GM19023 (cell line): Measurements from ENCODE around the gene FGF4.

Experiments used
- ATAC-seq: cut with Tn5 transposase; IDR thresholded peaks from one replicate; pipeline ENCODE4 v1.9.1; 2021; ENCODE audit warnings: mild to moderate bottlenecking, moderate library complexity; ENCODE audit not compliant: unreplicated experiment

FGF4 gene

GRCh38 chr11:69775163-69775755, at the start of gene FGF4:
Gene FGF4 (minus strand): TSS chr11:69775341. CDS start chr11:69775084, 257 bp downstream.
- ATAC-seq: no peak

DNA sequence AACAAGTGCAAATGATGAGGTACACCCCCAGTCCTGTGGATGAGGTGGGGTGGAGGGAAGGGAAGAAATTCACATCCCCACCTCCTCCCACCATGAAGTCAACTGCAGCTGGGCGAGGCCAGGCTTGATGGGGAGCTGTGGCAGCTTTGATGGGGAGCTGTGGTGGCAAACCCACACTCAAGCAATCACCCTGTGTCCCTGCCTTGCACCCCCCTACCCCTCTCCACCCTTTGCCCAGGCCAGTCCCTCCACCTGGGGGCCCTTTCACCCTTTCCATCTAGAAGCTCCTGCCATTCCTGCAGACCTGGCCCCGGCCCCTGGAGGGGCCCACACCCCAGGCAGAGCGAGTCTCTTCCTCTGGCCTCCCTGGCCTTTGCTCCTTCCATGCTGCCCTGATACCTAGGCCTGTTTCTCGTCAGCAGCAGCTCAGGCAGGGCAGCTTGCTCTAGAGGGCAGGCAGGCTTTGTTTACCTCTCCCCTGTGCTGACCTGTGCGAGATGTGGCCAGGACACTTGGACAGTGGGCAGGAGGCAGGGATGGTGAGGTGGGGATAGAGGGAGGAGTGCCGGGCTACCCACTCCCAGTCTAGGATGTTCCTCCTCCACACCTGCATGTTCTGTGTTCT, 48.6 kb upstream of the FGF4 start:
- no peak for ATAC-seq

GRCh38 chr11:69822676-69823494, 47.7 kb upstream of the FGF4 start:
- ATAC-seq: no peak

DNA sequence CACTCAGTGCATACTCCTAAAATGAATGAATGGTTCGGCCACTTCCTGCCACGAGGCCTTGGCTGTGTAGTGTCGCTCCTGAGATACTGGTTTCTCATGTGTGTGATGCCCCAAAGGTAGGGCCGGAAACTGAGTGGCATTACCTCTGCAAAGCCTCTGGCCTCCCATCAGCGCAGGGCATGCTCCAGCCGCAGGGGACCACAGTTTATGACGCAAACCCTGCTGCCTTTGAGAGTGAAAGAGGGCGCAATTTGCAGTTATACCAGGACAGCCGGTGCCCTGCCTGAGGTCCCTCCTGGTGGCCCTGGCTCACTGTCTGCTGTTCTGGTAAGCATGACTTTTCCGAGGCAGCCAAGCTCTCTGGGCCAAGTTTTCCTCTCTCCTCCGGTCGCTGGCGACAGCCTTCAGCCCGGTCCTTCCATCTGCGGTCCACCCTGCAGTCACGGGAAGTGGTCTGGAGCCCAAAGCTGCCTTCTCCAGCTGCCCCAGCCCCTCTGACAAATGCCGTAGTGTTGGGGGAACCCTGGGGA, 46.4 kb upstream of the FGF4 start:
- no peak for ATAC-seq

DNA sequence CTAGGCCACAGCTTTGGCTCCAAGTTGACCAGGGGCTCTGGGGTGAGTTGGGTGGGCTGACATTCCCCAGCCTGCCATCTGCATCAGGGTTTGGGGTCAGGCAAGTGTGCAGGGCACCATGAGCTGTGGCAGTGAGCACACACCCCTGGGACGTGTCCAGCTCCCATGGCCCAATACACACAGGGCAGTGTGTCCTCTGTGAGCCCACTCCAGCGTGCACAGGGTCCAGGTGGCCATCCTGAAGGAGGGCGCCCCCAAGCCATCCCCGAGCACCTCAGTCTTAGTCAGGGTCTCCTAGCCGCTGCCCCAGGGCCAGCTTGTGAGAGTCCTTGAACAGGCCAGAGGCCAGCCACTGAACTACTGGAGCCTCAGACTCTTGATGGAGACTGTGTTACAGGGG, 45.3 kb upstream of the FGF4 start:
- ATAC-seq: no peak

- no peak for ATAC-seq
These were observed 44.5 kb upstream of the FGF4 start for GRCh38 chr11:69819541-69820070.

GRCh38 chr11:69818603-69819441, 43.7 kb upstream of the FGF4 start, which contains the start of gene FGF3:
Gene FGF3 (minus strand): TSS chr11:69819416. CDS start chr11:69818933, 483 bp downstream.
- no peak for ATAC-seq

GRCh38 chr11:69818231-69818602, 43.1 kb upstream of the FGF4 start:
- ATAC-seq: no peak

DNA sequence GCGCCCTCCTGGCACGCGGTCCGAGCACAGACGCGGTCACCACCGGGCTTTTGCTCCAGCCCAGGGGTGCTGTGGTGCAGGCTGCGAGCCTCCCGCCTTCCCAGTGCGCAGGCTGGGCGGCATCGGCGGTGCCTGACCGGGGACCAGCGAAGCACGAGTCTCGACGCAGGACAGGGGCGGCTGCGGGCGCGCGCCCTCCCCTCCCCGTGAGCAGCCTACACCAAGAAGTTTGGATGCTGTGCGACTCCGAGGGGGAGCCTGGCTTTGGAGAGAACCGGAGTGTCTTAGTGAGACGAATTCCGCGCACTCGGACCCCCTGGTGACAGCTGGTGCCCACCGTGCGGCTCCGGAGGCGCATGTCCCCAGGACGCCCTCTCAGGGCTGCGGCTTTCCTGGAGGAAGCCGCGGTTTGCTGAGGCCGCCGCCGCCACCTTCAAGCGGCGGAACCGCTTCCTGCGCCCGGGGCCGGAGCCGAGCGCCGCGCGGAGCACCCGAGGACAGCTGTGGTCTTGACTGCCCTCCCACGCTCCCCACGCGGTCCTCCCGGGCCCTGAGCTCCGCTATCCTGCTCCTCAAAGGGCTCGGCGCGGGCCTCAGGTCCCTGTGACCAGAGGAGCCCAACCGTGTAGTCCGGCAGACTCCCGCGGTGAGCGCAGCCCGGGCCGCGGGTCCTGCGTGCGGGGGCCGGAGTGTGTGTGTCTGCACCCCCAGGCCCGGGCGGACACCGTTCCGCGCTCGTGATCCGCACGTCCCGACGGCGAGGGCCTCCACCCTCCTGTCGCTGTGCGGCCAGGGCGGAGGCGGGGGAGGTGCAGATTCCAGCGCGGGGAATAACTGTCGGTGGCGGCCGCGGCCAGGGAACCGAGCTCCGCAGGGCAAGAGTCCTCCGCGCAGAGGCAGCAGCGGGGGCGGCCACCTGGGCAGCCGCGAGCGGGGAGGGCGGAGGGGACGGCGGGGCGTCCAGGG, 42.4 kb upstream of the FGF4 start:
- no peak for ATAC-seq

DNA sequence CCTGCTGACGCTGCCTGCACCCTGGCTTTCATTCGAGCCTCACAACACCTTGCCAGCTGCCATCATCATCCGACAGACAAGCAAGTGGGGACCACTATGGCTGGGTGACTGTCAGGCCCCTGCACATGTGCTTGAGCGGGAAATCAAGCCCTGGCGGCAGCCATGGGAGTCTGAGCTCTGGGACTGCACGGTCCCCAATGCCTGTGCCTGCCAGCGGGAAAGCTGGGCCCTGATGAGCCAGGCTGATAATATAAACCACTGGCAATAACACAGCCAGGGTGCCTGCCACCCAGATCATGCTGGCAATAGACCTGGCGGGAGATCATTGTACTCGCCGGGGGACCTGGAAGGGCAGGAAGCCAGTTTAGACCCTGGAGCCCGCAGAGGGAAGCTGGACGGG, 41.5 kb upstream of the FGF4 start:
- no peak for ATAC-seq

DNA sequence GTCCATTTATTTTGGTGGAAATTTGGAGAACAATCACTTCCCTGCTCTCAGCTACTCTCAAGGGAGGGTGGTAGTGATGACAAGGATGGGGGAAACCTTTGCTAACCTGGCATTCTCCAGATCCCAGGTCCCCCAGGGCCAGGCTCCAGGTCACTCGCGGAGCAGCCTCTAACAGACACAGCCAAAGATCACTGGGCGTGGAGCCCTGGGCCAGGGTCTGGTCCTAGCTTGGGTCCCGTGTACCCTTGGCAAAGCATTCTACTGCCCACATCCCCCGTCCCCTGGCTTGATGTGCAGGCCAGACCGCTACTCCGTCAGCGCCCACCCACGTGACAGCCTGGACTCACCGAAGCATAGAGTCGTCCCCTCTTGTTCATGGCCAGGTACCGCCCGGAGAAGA, 40.8 kb upstream of the FGF4 start:
- ATAC-seq: no peak

DNA sequence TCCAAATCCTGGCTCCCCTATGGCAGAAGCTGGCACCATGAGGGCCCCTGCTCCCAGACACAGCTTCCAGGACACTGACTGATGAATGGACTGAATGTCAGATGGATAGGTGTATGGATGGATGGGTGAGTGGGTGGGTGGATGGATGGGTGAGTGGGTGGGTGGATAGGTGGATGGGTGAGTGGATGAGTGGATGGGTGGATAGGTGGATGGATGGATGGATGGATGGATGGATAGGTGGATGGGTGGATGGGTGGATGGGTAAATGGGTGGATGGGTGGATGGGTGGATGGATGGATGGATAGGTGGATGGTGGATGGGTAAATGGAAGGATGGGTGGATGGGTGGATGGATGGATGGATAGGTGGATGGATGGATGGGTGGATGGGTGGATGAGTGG, 39.8 kb upstream of the FGF4 start:
- no peak for ATAC-seq

DNA sequence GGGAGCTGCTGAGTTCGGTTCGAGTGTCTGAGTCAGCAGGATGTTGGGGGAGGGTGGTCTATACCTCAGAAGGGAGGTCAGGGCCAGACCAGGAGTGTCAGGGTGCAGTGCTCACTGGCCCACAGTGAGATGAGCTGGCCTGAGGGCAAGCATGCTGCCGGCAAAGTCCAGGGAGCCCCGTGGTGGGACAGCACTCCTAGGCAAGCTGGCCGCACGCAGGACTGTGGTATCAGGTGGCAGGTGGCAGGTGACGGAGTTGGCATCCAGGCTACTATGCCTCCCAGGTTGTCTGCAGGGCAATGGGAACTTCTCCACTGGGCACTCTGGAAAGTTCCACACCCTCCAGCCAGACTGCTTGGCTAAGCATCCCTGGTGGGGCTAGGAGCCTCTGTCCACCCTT, 39.3 kb upstream of the FGF4 start:
- no peak for ATAC-seq

- ATAC-seq: no peak
These were observed 38.7 kb upstream of the FGF4 start for GRCh38 chr11:69813839-69814238.

GRCh38 chr11:69812946-69813345, 37.8 kb upstream of the FGF4 start:
- ATAC-seq: no peak

DNA sequence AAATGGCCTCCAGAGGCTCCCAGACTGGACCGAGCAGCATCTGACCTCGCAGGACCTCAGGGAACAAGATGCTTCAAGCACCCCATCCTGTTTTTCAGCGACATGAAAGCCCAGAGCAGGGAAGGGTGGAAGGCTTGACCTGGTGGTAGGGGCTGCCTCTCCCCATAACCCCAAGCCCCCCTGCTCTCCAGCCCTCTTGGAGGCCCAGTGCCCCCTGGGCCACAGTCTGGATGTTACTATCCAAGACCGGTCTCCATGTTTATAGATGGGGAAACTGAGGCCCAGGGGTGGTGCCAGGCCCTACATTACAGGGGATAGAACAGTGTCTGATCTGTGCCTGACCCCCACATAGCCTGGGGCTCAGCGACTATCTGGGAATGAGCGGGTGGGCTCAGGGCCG, 37.1 kb upstream of the FGF4 start:
- no peak for ATAC-seq

- ATAC-seq: no peak
These were observed 36.3 kb upstream of the FGF4 start for GRCh38 chr11:69811431-69811830.

DNA sequence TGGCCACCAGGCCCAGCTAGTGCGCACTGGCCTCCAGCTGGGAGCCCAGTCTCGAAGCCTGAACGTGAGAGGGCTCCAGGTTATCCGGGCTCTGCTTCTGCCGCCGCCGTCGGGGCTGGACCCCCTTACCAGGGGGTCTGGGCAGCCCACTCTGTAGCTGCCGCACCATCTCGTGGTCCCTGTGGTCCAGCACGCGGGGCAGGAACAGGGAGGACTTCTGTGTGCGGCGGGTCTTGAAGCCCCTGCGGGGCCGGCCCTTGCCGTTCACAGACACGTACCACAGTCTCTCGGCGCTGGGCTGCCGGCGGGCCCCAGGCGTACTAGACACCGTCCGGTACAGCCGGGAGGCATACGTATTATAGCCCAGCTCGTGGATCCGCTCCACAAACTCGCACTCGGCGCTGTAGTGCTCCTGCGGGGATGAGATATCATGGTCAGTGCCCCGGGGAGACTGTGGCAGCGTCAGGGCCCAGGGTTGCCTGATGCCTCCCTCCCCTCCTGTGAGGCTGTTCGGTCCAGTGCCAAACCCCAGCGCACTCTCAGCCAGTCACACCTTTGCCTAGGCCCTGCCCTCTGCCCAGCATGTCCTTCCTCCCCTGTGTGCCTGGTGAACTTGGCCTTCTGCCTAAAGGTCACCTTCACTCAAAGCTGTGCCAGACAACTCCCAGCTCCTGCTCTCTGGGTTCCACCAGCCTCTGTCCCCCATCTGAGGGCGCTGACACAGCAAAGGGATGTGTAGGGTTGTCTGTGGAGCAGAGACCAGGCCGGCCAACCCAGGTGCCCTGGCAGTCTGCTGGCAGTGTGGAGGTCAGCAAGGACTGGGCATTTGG, 35.4 kb upstream of the FGF4 start:
- no peak for ATAC-seq

DNA sequence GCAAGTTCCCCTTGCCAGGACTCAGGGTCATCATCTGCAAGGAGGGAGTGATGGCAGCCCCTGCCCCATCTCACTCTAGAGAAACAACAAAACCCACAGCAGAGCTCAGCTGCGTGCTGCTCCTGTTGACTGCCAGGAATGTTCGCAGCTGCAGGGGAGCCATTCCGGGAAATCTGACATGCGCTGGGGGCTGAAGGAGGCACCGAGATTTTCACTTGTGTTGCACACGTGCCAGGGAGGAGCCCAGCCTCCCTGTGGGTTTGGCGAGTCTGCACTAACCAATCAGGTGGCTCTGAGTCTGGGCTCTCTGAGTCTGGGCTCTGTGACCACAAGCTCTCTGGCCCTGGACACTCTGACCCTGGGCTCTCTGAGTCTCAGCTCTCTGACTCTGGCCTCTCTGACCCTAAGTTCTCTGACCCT, 33.5 kb upstream of the FGF4 start:
- no peak for ATAC-seq
